ENCODE results near the gene LAPTM4A.

LAPTM4A gene

DNA sequence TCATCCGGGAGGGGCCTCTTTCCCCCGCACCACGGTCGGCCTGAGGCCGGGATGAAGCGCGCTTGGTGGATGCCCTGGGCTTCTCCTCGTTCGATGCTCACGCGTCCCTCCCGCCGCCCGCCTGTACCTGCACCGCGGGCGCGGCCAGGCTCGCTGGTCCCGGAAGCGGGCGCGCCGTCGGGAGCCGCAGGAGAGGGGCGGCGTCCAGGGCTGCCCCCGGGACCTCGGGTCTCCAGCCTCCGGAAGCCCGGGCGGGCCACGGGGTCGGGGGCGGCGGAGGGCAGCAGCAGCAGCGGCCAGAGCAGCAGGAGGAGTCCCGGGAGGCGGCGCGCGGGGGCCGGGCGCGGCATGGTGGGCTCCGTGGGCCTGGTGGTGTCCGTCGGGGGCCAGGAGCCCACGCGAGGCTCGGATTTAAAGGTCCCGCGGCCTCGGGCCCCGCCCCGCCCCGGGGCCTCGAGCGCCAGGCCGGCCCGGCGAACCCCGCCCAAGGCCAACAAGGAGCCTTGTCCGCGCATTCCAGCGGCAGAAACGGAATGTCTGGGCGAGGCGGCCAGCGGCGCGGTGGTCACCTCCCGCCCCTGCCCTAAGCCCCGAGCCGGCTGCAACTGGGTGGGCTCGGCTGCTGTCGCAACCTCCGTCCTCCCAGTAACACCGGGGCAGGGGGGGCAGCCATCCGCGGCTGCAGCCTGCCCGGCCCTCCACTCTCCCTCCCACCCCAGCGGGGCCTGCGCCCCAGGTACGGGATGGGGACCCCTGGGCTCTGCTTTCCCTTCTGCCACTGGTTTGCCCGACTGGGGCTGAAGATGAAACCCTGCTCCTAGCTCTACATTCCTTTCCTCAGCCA, 38.9 kb downstream of the LAPTM4A start, which contains the start of gene MATN3:
Gene MATN3, minus strand, starts transcription at position 387 of the 844 bp plus-strand sequence. Its CDS starts 37 bp downstream, at position 350.
- H3K9me2 ChIP-seq (ENCODE audit: low read depth, low read length) = no peaks in the 10 kb centered on the region
- no peak for TF ChIP-seq CTCF (IDR thresholded peaks at IDR 0.05; ENCODE audit: low read length)
- TF ChIP-seq EZH2 (IDR thresholded peaks at IDR 0.05; ENCODE audit: borderline replicate concordance, low read length) = no peak
- H3K27ac ChIP-seq (ENCODE audit: low read depth, low read length, poor library complexity, severe bottlenecking) = no peak within 1 kb of the TSS
- H3K79me2 ChIP-seq (ENCODE audit: insufficient read depth, low read length) = no peaks in the 10 kb centered on the region
- H3K27me3 ChIP-seq (ENCODE audit: insufficient read depth, low read length) = no peaks in the 10 kb centered on the region
- H4K20me1 ChIP-seq (ENCODE audit: insufficient read depth, low read length) = no peaks in the 10 kb centered on the region
- no peak within 1 kb of the TSS for H3K9ac ChIP-seq (ENCODE audit: low read length)
- H3K9me3 ChIP-seq (ENCODE audit: low read length) = no peaks in the 10 kb centered on the region
- H3F3A ChIP-seq (ENCODE audit: insufficient read depth, low read length) = no peaks in the 10 kb centered on the region
- H2AFZ ChIP-seq (ENCODE audit: low read length) = no peak within 1 kb of the TSS
- no peaks in the 10 kb centered on the region for H3K4me1 ChIP-seq (ENCODE audit: insufficient read depth, low read length, severe bottlenecking)
- no peaks in the 10 kb centered on the region for H3K36me3 ChIP-seq (ENCODE audit: insufficient read depth, low read length)
- H3K4me3 ChIP-seq (ENCODE audit: low read depth, low read length, poor library complexity, severe bottlenecking) = no peak within 1 kb of the TSS
- no peak within 1 kb of the TSS for H3K4me2 ChIP-seq (ENCODE audit: low read length)

DNA sequence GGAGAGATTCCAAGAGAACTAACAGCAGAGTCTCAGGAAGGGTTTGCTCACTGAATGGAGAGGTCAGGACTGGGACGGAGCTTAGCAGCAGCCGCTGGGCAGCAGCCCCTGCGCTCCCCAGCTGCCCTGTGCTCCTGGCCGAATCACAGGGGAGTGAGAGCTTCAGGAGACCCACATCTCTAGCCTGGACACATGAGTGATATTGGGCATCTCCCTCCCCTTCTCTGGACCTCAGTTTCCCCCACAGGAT, 39.5 kb downstream of the LAPTM4A start:
- H3K4me1 ChIP-seq (ENCODE audit: insufficient read depth, low read length, severe bottlenecking) = no peaks in the 10 kb centered on the region
- no peak overlapping the region for H3K9ac ChIP-seq (ENCODE audit: low read length)
- no peak overlapping the region for H2AFZ ChIP-seq (ENCODE audit: low read length)
- H3K79me2 ChIP-seq (ENCODE audit: insufficient read depth, low read length) = no peaks in the 10 kb centered on the region
- no peaks in the 10 kb centered on the region for H3K27me3 ChIP-seq (ENCODE audit: insufficient read depth, low read length)
- TF ChIP-seq EZH2 (IDR thresholded peaks at IDR 0.05; ENCODE audit: borderline replicate concordance, low read length) (no peak), CTCF (IDR thresholded peaks at IDR 0.05; ENCODE audit: low read length) (no peak)
- H3K36me3 ChIP-seq (ENCODE audit: insufficient read depth, low read length) = no peaks in the 10 kb centered on the region
- no peaks in the 10 kb centered on the region for H3K9me3 ChIP-seq (ENCODE audit: low read length)
- H3K4me3 ChIP-seq (ENCODE audit: low read depth, low read length, poor library complexity, severe bottlenecking) = no peak overlapping the region
- H4K20me1 ChIP-seq (ENCODE audit: insufficient read depth, low read length) = no peaks in the 10 kb centered on the region
- no peaks in the 10 kb centered on the region for H3F3A ChIP-seq (ENCODE audit: insufficient read depth, low read length)
- no peak overlapping the region for H3K4me2 ChIP-seq (ENCODE audit: low read length)
- H3K9me2 ChIP-seq (ENCODE audit: low read depth, low read length) = no peaks in the 10 kb centered on the region
- no peak overlapping the region for H3K27ac ChIP-seq (ENCODE audit: low read depth, low read length, poor library complexity, severe bottlenecking)

GRCh38 chr2:20011276-20012031, 40.0 kb downstream of the LAPTM4A start:
- no peaks in the 10 kb centered on the region for H3F3A ChIP-seq (ENCODE audit: insufficient read depth, low read length)
- no peaks in the 10 kb centered on the region for H3K36me3 ChIP-seq (ENCODE audit: insufficient read depth, low read length)
- no peak overlapping the region for H3K4me2 ChIP-seq (ENCODE audit: low read length)
- H3K9me2 ChIP-seq (ENCODE audit: low read depth, low read length) = no peaks in the 10 kb centered on the region
- H3K9me3 ChIP-seq (ENCODE audit: low read length) = no peaks in the 10 kb centered on the region
- no peaks in the 10 kb centered on the region for H3K4me1 ChIP-seq (ENCODE audit: insufficient read depth, low read length, severe bottlenecking)
- no peak for TF ChIP-seq EZH2 (IDR thresholded peaks at IDR 0.05; ENCODE audit: borderline replicate concordance, low read length)
- no peak for TF ChIP-seq CTCF (IDR thresholded peaks at IDR 0.05; ENCODE audit: low read length)
- no peak overlapping the region for H3K27ac ChIP-seq (ENCODE audit: low read depth, low read length, poor library complexity, severe bottlenecking)
- no peak overlapping the region for H3K4me3 ChIP-seq (ENCODE audit: low read depth, low read length, poor library complexity, severe bottlenecking)
- H4K20me1 ChIP-seq (ENCODE audit: insufficient read depth, low read length) = no peaks in the 10 kb centered on the region
- H3K79me2 ChIP-seq (ENCODE audit: insufficient read depth, low read length) = no peaks in the 10 kb centered on the region
- no peak overlapping the region for H3K9ac ChIP-seq (ENCODE audit: low read length)
- no peaks in the 10 kb centered on the region for H3K27me3 ChIP-seq (ENCODE audit: insufficient read depth, low read length)
- no peak overlapping the region for H2AFZ ChIP-seq (ENCODE audit: low read length)
